Fibroblast of lung (primary cell): ENCODE measurements around the gene FRMD6. TPM values are rescaled to one million over a fixed set of nuclear protein-coding genes. Genes with fewer than 3 reads are reported as not detected.

Source experiments
- DNase-seq, 2 donors: peaks; one replicate each; pipeline versions ENCODE4 v3.0.0 to v3.0.0-alpha.2; 2010; ENCODE audit warnings: low read depth in 2 of 2
- H2AFZ ChIP-seq: 2 replicates; pipeline ENCODE4 v1.5.1; 2012; ENCODE audit warnings: low read length, control low read depth, inconsistent platforms
- H3K27ac ChIP-seq: 2 replicates; pipeline ENCODE4 v1.5.1; 2011; ENCODE audit warnings: low read length, control low read depth; ENCODE audit not compliant: insufficient read depth
- H3K27me3 ChIP-seq: 2 replicates; pipeline ENCODE4 v1.5.1; 2011; ENCODE audit warnings: mild to moderate bottlenecking, low read length; ENCODE audit not compliant: control insufficient read depth, insufficient read depth
- H3K36me3 ChIP-seq: 2 replicates; pipeline ENCODE4 v1.5.1; 2011; ENCODE audit warnings: low read length; ENCODE audit not compliant: control insufficient read depth, insufficient read depth
- H3K4me1 ChIP-seq: 2 replicates; pipeline ENCODE4 v1.5.1; 2011; ENCODE audit warnings: low read length; ENCODE audit not compliant: control insufficient read depth, insufficient read depth; ENCODE audit errors: extremely low read depth
- H3K4me2 ChIP-seq: 2 replicates; pipeline ENCODE4 v1.5.1; 2011; ENCODE audit warnings: low read length, control low read depth; ENCODE audit not compliant: insufficient read depth; ENCODE audit errors: extremely low read depth
- H3K4me3 ChIP-seq, 4 experiments: fragments of 200-600 bp in 1 of 4; sonication (generic) in 1 of 4; replicated peaks in 1 of 4; 2 replicates each; pipeline ENCODE4 v1.5.1; 2011 to 2016; ENCODE audit warnings: low read length in 4 of 4, low read depth in 3 of 4, mild to moderate bottlenecking in 3 of 4, control low read depth in 2 of 4, inconsistent platforms in 1 of 4, mixed read lengths in 1 of 4; ENCODE audit not compliant: insufficient read depth in 1 of 4; ENCODE audit errors: control extremely low read depth in 1 of 4
- H3K79me2 ChIP-seq: 2 replicates; pipeline ENCODE4 v1.5.1; 2012; ENCODE audit warnings: mild to moderate bottlenecking, low read length, inconsistent platforms; ENCODE audit not compliant: control insufficient read depth, insufficient read depth
- H3K9ac ChIP-seq: 2 replicates; pipeline ENCODE4 v1.5.1; 2011; ENCODE audit warnings: mild to moderate bottlenecking, low read length, control low read depth; ENCODE audit not compliant: insufficient read depth
- H3K9me3 ChIP-seq: 2 replicates; pipeline ENCODE4 v1.5.1; 2012; ENCODE audit warnings: low read depth, low read length; ENCODE audit not compliant: control insufficient read depth, insufficient read depth
- H4K20me1 ChIP-seq: 2 replicates; pipeline ENCODE4 v1.5.1; 2011; ENCODE audit warnings: low read length; ENCODE audit not compliant: control insufficient read depth, insufficient read depth; ENCODE audit errors: extremely low read depth
- CTCF ChIP-seq, 2 donors: IDR thresholded peaks in 1 of 2; conservative IDR thresholded peaks in 1 of 2; 1 replicate in 1 of 2; 2 replicates in 1 of 2; pipeline ENCODE4 v1.5.1; 2011 to 2012; ENCODE audit warnings: low read length in 2 of 2, control low read depth in 1 of 2, inconsistent platforms in 1 of 2, low read depth in 1 of 2, mild to moderate bottlenecking in 1 of 2
- EZH2 ChIP-seq: IDR thresholded peaks from 2 replicates; pipeline ENCODE4 v1.5.1; 2012; ENCODE audit warnings: low read length, control low read depth, mild to moderate bottlenecking; ENCODE audit errors: missing control alignments
- polyA plus RNA-seq, 2 donors: library from polyadenylated mRNA; depleted of rRNA in 1 of 2; stranded (reverse) in 1 of 2; unstranded in 1 of 2; fragments of >200 nt; gene quantifications; 2 replicates each; pipeline ENCODE4 v1.2.1, GENCODE V29; 2011 to 2012; ENCODE audit warnings: missing spikeins in 1 of 2
- total RNA-seq: library from RNA; depleted of rRNA; stranded (reverse); fragments of >200 nt; gene quantifications from 2 replicates; pipeline ENCODE4 v1.2.1, GENCODE V29; 2014

FRMD6 gene
- total and polyA plus RNA-seq, 2 donors (not counting 1 experiment from before 2014, with no cell fraction given), result 200 to 222 TPM

- H3K4me3 ChIP-seq, result peak overlapping the region; percentile 72 to 98 (median 86)
- DNase-seq, result peak in 1 of 2 donors; percentile 42
- no peaks in the 10 kb centered on the region for H3K27me3 ChIP-seq
- peak overlapping the region; percentile 93 for H3K27ac ChIP-seq
- H3K36me3 ChIP-seq, result peaks cover 3% of the 10 kb centered on the region
- H3K9me3 ChIP-seq, result no peaks in the 10 kb centered on the region
- H2AFZ ChIP-seq, result no peak overlapping the region
- peak overlapping the region; percentile 69 for H3K4me2 ChIP-seq
- H3K4me1 ChIP-seq, result peaks cover 11% of the 10 kb centered on the region
- H3K9ac ChIP-seq, result peak overlapping the region; percentile 62
- H3K79me2 ChIP-seq, result peaks cover 94% of the 10 kb centered on the region
- H4K20me1 ChIP-seq, result no peaks in the 10 kb centered on the region
- no peak for TF ChIP-seq EZH2
- no peak for TF ChIP-seq CTCF (conservative IDR thresholded peaks at IDR 0.05 in 1 of 2, IDR thresholded peaks at IDR 0.05 in 1 of 2; ENCODE audit: low read depth in 1 of 2, low read length in 2 of 2)
Measured at GRCh38 chr14:51653775-51654532, 2.2 kb downstream of the FRMD6 start.

GRCh38 chr14:51654533-51654845 is 2.8 kb downstream of the FRMD6 start:
- Histone ChIP-seq H3K79me2 (peaks cover 95% of the 10 kb centered on the region), H4K20me1 (no peaks in the 10 kb centered on the region), H3K4me1 (peaks cover 11% of the 10 kb centered on the region), H3K9ac (no peak overlapping the region), H3K9me3 (no peaks in the 10 kb centered on the region), H3K4me3 (peak overlapping the region; percentile 72 to 98 (median 86)), H3K4me2 (peak overlapping the region; percentile 69), H2AFZ (no peak overlapping the region), H3K36me3 (peaks cover 3% of the 10 kb centered on the region), H3K27me3 (no peaks in the 10 kb centered on the region), H3K27ac (peak overlapping the region; percentile 93)
- no peak for TF ChIP-seq EZH2
- no peak for DNase-seq

- H3K36me3 ChIP-seq, result peaks cover 3% of the 10 kb centered on the region
- no peaks in the 10 kb centered on the region for H4K20me1 ChIP-seq
- no peak overlapping the region for H2AFZ ChIP-seq
- peak overlapping the region; percentile 14 for H3K27ac ChIP-seq
- peak in 1 of 2 donors; percentile 53 for DNase-seq
- no peaks in the 10 kb centered on the region for H3K9me3 ChIP-seq
- peaks cover 11% of the 10 kb centered on the region for H3K4me1 ChIP-seq
- H3K4me2 ChIP-seq, result peak overlapping the region; percentile 67
- no peaks in the 10 kb centered on the region for H3K27me3 ChIP-seq
- no peak for TF ChIP-seq CTCF (conservative IDR thresholded peaks at IDR 0.05 in 1 of 2, IDR thresholded peaks at IDR 0.05 in 1 of 2; ENCODE audit: low read depth in 1 of 2, low read length in 2 of 2)
- no peak for TF ChIP-seq EZH2
- H3K9ac ChIP-seq, result no peak overlapping the region
- peak overlapping the region in 1 of 4 experiments; percentile 28 for H3K4me3 ChIP-seq
- H3K79me2 ChIP-seq, result peaks cover 100% of the 10 kb centered on the region
Measured at GRCh38 chr14:51657762-51658161, 6.1 kb downstream of the FRMD6 start.
